ENCODE data around the gene CACNA2D3.
A peak's percentile ranks its signal among the peaks of the same experiment; 100 is the strongest.

The CACNA2D3 gene

DNA sequence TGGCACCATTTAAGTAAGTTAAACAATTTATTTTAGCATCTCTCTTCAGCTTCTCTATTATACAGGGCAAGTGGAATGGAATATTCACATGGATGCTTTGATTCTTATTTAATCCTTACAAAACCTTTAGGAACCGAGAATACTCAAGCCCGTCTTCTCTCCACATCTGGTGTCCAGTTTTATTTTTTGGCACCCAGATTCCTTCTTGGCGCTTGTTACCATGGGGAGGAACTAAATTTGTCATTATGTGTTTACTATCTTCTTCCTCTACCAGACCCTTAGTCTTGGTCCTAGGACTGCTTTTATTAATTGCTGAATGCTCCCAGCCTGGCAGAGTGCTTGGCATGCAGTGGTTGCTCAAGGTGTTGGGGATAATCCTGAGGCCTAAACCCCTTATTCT lies 138.8 kb downstream of the CACNA2D3 start:
- peak; percentile 1 for DNase-seq (ENCODE audit: low read depth)
- TF ChIP-seq, protein P1, sequence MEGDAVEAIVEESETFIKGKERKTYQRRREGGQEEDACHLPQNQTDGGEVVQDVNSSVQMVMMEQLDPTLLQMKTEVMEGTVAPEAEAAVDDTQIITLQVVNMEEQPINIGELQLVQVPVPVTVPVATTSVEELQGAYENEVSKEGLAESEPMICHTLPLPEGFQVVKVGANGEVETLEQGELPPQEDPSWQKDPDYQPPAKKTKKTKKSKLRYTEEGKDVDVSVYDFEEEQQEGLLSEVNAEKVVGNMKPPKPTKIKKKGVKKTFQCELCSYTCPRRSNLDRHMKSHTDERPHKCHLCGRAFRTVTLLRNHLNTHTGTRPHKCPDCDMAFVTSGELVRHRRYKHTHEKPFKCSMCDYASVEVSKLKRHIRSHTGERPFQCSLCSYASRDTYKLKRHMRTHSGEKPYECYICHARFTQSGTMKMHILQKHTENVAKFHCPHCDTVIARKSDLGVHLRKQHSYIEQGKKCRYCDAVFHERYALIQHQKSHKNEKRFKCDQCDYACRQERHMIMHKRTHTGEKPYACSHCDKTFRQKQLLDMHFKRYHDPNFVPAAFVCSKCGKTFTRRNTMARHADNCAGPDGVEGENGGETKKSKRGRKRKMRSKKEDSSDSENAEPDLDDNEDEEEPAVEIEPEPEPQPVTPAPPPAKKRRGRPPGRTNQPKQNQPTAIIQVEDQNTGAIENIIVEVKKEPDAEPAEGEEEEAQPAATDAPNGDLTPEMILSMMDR (conservative IDR thresholded peaks at IDR 0.05; ENCODE audit: low read length): no peak
- H3K4me3 ChIP-seq (ENCODE audit: low read length): no peak overlapping the region

- DNase-seq (ENCODE audit: low read depth): no peak
- TF ChIP-seq, protein P1 (conservative IDR thresholded peaks at IDR 0.05; ENCODE audit: low read length): no peak
- H3K4me3 ChIP-seq (ENCODE audit: low read length): no peak overlapping the region
Measured at GRCh38 chr3:54262541-54262940, 140.2 kb downstream of the CACNA2D3 start.

GRCh38 chr3:54262946-54263345 lies 140.6 kb downstream of the CACNA2D3 start:
- DNase-seq (ENCODE audit: low read depth): no peak
- H3K4me3 ChIP-seq (ENCODE audit: low read length): no peak overlapping the region
- TF ChIP-seq, protein P1 (conservative IDR thresholded peaks at IDR 0.05; ENCODE audit: low read length): no peak

GRCh38 chr3:54264050-54264449 lies 141.7 kb downstream of the CACNA2D3 start:
- no peak for DNase-seq (ENCODE audit: low read depth)
- no peak overlapping the region for H3K4me3 ChIP-seq (ENCODE audit: low read length)
- TF ChIP-seq, protein P1 (conservative IDR thresholded peaks at IDR 0.05; ENCODE audit: low read length): no peak

GRCh38 chr3:54270816-54271526 lies 148.6 kb downstream of the CACNA2D3 start:
- H3K4me3 ChIP-seq (ENCODE audit: low read length): no peak overlapping the region
- DNase-seq (ENCODE audit: low read depth): no peak
- TF ChIP-seq, protein P1 (conservative IDR thresholded peaks at IDR 0.05; ENCODE audit: low read length): no peak

DNA sequence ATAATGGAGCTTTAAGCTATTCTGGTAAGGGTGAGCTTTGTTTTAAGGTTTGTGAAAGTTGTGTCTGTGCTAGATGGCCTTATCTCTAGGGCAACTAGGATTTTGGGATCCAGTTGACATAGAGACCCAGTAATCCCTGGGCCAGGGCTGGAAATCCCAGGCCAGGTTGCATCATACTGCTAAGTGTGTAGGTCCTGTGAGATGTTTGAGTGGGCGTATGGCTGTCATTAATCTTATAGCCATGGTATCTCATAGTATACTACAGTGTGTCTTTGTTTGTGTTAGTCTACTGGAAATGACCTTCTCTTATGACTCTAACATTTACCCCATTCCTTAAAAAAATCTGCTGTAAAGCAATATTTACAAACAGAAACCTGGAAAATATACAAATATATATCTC lies 151.4 kb downstream of the CACNA2D3 start:
- TF ChIP-seq, protein P1 (conservative IDR thresholded peaks at IDR 0.05; ENCODE audit: low read length): no peak
- H3K4me3 ChIP-seq (ENCODE audit: low read length): no peak overlapping the region
- DNase-seq (ENCODE audit: low read depth): no peak

DNA sequence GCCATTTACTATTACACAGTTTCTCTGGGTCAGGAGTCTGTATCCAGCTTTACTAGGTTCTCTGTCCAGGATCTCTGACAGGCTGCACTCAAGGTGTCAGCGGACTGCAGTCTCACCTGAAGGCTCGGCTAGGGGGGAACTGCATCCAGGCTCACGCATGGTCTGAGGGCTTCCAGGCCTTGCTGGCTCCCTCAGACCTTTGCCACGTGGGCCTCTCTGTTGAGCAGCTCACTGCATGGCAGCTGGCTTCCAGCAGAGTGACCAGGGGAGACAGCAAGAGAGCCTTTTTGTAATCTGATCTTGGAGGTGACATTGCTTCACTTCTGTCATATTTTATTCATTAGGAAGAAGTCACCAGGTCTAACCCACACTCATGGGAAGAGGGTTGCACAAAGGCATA lies 152.3 kb downstream of the CACNA2D3 start:
- TF ChIP-seq, protein P1 (conservative IDR thresholded peaks at IDR 0.05; ENCODE audit: low read length): no peak
- no peak for DNase-seq (ENCODE audit: low read depth)
- H3K4me3 ChIP-seq (ENCODE audit: low read length): no peak overlapping the region
